RPMI8226 (cell line): ENCODE data around the gene PTPN20.
"Not testable (repeated sequence)": the region's sequence is repeated elsewhere in the genome, so short reads cannot be mapped to it uniquely, and the experiment has no call there.

Experiments used
- DNase-seq: peaks from one replicate; pipeline ENCODE4 v3.0.0-alpha.2; 2015

The PTPN20 gene

DNA sequence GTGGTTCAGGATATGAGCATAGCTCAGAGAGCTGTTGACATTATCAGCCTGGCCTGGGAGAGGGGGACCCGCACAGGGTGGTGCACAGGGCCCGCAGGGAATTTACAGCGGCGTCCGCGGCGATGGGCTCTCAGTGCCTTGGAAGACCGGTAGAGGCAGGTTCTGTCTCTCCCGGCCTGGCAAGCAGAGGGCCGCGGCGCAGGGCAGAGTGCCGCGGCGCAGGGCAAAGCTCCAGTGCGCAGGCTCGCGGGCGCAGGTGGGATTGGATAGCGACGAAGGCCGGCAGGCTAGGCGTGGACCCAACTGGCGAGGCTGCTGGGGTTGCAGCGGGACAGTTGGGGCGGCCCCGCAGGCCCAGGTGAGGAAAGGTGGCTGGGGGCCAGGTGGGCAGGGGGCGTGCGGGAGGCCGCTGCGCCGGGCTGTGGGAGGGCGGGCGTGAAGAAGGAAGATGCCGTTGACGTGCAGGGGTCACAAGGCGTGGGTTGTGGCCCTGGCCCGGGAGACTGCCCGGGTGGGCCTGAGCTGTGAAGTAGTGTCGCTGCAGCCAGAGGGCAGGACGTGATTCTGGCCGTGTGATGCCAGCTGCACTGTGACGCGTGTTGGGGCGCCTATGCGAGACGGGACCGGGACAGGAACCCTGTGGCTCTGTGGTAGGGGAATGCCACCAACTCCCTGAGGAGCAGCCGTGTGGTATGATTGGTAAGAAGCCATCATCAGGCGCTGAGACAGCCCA is at the start of gene PTPN20:
TSS of gene PTPN20 (plus strand) at position 285 of the 733 bp plus-strand sequence. CDS start 21,072 bp downstream, outside the sequence.
- DNase-seq, result not testable (repeated sequence)

DNA sequence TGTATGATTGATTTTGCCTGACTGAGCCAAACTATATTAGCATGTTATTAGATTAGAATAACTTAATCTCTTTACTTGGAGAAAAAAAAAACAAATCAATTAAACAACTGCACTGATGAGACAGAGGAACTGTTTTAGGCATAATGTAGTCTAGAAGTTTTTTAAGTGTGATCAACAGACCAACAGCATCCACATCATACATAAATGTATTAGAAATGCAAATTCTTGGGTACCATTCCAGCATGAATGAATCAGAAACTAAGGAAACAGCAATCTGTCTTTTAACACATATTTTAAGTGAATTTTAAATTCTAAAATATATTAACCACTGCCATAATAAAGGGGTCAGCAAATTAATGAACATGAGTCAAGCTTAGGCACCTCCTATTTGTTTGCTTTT is 41.5 kb upstream of the PTPN20 start:
- not testable (repeated sequence) for DNase-seq

- not testable (repeated sequence) for DNase-seq
Observed at GRCh38 chr10:46871583-46871982, 39.6 kb upstream of the PTPN20 start.

GRCh38 chr10:46875304-46875703 is 35.9 kb upstream of the PTPN20 start:
- DNase-seq, result not testable (repeated sequence)

- not testable (repeated sequence) for DNase-seq
Observed at GRCh38 chr10:46876773-46877172, 34.5 kb upstream of the PTPN20 start.

GRCh38 chr10:46878761-46879160 is 32.5 kb upstream of the PTPN20 start:
- DNase-seq, result not testable (repeated sequence)

GRCh38 chr10:46890813-46891611 is 20.2 kb upstream of the PTPN20 start:
- not testable (repeated sequence) for DNase-seq

- DNase-seq, result not testable (repeated sequence)
Observed at GRCh38 chr10:46896762-46897692, 14.2 kb upstream of the PTPN20 start.

DNA sequence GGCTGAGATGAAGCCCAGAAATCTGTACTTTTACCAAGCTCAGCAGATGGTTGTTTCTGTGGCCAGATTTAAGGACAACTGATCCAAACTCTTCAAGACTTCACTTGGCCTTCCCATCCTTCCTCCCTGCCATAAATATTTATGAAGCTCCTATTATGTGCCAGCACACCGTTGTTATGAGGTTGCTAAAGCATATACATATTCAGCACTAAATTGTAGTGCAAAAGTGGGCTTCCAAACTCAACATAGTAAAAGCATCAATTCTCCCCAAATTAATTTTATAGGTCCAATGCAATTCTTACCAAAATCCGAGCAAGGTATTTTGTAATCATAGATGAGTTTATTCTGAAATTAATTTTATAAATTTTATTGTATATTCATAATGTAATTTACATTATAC is 10.0 kb upstream of the PTPN20 start:
- DNase-seq, result not testable (repeated sequence)

GRCh38 chr10:46903874-46904273 is 7.4 kb upstream of the PTPN20 start:
- DNase-seq, result not testable (repeated sequence)

GRCh38 chr10:46906359-46906758 is 4.9 kb upstream of the PTPN20 start:
- not testable (repeated sequence) for DNase-seq

GRCh38 chr10:46907185-46908117 is 3.8 kb upstream of the PTPN20 start:
- DNase-seq, result not testable (repeated sequence)

DNA sequence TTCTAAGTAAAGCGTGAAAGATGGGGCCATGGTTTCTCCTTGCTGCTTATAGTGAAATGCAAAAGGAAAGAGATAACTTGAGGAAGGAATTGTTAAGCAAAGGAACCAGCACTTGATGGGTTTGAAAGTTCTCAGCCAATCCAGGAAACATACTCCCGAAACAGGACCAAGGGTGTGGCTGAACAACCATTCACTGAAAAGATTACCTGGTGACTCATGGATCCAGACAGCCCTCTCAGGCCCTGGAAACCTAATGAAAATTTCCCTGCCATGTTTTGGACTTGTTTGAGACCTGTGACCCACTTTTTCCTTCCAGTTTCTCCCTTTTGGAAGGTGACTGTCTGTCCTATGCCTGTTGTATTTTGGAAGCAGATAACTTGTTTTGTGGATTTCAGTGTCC is 11.3 kb downstream of the PTPN20 start:
- DNase-seq, result not testable (repeated sequence)

- not testable (repeated sequence) for DNase-seq
Observed at GRCh38 chr10:46925156-46925555, 13.9 kb downstream of the PTPN20 start.

- DNase-seq, result not testable (repeated sequence)
Observed at GRCh38 chr10:46925853-46926252, 14.6 kb downstream of the PTPN20 start.

DNA sequence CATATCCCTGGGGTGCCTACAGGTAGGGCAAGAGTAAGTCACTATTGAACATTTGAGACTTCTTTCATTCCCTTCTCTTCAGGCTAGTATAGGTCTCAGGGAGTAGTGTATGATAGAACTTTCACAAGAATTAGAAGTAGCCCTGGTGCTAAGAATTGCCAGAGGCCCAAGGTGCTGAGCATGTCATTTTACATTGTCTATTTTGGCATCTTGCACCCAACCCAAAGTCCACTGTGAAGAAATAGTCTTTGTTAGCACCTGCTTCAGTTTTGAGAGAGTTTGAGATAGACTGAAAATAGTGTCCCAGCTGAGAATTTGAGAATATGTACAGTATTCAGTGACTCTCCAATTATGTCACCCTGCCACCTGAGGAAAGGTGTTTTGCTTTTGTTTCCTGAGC is 17.6 kb downstream of the PTPN20 start:
- not testable (repeated sequence) for DNase-seq

DNA sequence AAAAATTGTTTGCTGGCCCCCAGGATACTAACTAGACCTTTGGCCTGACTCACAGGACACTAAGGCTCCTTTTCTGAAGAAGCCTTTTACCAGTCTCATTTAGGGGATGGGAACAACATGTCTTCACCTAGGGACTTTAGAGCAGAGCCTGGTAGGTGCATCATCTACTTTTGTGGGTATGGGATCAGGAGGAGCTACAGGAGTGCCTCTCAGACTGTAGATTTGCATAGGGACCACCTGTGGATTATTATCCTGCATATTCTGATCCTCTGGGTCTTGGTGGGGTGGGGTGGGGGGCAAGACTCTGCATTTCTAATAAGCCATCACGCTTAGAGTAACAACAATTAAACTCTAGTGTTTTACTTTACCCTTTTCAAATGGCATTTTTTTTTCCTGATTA is 21.2 kb downstream of the PTPN20 start:
- DNase-seq, result not testable (repeated sequence)

DNA sequence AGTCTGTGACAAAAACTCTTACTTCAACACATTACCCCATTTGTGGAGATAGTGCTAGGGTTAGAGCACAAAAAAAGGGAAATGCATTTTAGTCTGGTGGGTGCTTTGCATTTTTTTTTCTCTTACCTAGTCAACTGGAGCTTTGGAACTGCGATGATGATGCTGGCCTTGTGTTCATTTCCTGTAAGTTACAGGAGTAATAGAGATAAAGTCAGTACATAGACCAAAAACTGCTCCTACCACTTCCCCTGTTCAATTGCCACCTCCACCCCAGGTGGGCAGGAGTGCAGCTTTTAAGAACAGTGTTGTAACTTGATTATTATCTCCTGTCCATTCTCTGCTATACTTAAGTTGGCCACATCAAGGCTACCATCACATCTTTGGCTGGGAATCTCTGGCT is 29.9 kb downstream of the PTPN20 start:
- DNase-seq, result not testable (repeated sequence)

GRCh38 chr10:46948687-46949518 is 37.7 kb downstream of the PTPN20 start:
- not testable (repeated sequence) for DNase-seq

DNA sequence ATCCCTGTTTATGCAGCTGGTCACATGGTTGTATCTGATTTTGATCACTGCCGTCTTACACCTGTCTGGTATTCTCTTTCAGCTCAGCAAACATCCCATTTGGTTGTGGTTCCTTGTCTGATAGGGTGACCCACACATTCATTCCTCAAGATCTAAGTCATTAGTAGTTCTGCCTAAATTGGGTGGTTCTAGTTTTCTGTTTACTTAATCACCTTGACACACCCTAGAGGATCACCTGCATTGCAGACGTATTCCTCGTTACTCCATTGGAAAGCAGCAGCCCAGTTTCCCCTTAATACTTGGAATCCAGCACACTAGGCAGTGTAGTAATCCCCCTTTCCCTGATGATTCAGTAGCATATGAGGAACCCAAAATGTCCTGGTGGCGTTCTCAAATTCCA is 41.3 kb downstream of the PTPN20 start:
- not testable (repeated sequence) for DNase-seq

GRCh38 chr10:46960742-46961141 is 49.5 kb downstream of the PTPN20 start:
- not testable (repeated sequence) for DNase-seq
